ENCODE results near the gene THOC6.
A peak's percentile ranks its signal among the peaks of the same experiment; 100 is the strongest.
"Not testable (repeated sequence)": the region's sequence is repeated elsewhere in the genome, so short reads cannot be mapped to it uniquely, and the experiment has no call there.

The THOC6 gene

GRCh38 chr16:3072148-3072547, 48.3 kb downstream of the THOC6 start:
- DNase-seq (ENCODE audit: low read depth in 2 of 2), result not testable (repeated sequence)

DNA sequence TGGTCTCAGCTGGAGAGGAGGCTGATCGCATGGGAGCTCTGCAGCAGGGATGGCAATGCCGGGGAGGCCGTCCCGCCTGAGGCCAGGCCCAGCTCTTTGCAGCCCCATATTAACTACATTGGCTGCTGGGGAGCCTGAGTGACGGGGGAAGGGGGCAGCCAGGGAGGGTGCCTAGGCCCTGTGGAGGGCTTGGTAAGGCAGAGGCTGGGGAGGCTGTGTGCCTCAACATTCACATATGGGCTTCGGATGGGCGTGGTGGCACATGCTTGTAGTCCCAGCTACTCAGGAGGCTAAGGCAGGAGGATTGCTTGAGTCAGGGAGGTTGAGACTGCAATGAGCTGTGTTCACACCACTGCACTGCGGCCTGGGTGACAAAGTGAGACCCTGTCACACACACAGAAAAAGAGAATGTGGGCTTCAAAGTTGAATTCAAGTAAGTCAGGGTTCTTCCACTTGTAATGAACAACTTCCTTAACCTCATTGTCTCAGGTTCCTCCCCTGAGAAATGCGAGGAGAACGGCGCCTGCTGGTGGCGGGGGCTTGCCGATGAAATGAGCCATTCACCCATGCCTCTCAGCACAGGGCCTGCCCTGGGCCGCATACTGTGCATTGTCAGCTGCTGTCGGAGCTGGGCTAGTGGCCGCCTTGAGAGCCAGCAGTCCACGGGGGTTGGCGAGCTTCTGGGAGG, 48.9 kb downstream of the THOC6 start:
- not testable (repeated sequence) for DNase-seq (ENCODE audit: low read depth in 2 of 2)

DNA sequence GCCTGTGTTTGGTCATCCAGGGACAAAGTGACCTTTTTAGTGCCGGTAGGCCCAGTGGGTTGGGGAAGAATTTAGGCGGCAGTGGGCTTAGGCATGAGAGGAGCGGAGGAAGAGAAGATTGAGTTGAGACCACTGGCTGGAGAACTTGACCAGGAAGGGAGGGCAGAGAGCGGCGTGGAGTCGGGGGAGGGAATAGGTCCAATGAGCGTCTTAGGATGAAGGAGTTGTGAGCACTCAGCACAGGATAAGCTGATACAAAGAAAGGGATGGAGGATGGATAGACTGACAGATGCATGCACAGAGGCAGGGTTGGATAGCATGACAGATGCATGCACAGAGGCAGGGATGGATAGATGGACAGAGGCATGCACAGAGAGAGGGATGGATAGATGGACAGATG, 49.6 kb downstream of the THOC6 start:
- DNase-seq (ENCODE audit: low read depth in 2 of 2), result no peak

- DNase-seq (ENCODE audit: low read depth in 2 of 2), result peak; percentile 50 to 54
Observed at GRCh38 chr16:3074860-3075522, 51.2 kb downstream of the THOC6 start.

- no peak for DNase-seq (ENCODE audit: low read depth in 2 of 2)
Observed at GRCh38 chr16:3075523-3075915, 51.7 kb downstream of the THOC6 start.

DNA sequence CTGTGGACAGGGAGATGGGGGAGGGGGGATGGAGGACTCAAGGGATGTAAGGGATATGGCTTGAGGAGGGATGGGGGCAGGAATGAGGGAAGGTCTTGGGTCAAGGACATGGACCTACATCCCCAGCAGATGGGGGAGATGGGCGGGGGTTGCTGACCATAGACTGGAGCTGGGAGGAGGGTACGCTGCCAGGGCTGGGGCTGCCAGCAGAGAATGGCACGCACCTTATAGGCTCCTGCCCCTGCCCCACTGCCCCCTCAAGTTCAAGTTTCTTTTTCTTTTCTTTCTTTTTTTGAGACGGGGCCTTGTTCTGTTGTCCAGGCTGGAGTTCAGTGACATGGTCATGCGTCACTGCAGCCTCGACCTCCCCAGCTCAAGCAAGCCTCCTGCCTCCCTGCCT, 52.1 kb downstream of the THOC6 start:
- DNase-seq (ENCODE audit: low read depth in 2 of 2), result not testable (repeated sequence)

DNA sequence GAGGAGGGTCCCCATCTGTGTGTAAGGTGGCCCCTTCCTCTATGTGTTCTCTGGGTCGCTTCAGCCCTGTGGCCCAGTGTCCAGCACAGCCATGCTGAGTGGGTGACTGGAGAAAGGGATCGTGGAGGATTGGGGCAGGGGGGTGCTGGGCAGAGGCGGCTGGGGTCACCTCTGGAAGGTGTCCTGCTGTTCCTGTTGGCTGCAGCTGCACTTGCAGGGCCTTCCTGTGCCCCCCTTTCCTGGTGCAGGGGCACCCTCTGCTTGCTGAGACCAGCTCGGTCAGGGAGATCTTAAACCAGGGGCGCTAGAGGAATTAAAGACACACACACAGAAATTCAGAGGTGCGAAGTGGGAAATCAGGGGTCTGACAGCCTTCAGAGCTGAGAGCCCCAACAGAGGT, 52.7 kb downstream of the THOC6 start:
- DNase-seq (ENCODE audit: low read depth in 2 of 2), result no peak

All from activated CD4-positive, alpha-beta T cell treated with anti-CD3 and anti-CD28 coated beads for 24 hours (primary cell).